OCI-LY7 (cell line): ENCODE measurements around the gene SMIM22.

Experiments
- CTCF ChIP-seq: fragments of 200-600 bp; sonication (generic); conservative IDR thresholded peaks from 2 replicates; pipeline ENCODE4 v1.5.1; 2014; ENCODE audit warnings: mild to moderate bottlenecking, antibody characterized with exemption, low read length, moderate library complexity, mixed read lengths
- EZH2phosphoT487 ChIP-seq: fragments of 200-600 bp; sonication (generic); IDR thresholded peaks from 2 replicates; pipeline ENCODE4 v1.6.1; 2018; ENCODE audit warnings: low read depth, borderline replicate concordance, mild to moderate bottlenecking, mixed run types, antibody characterized with exemption, low read length, moderate library complexity, mixed read lengths

GRCh38 chr16:4777339-4778049, 17.7 kb upstream of the SMIM22 start:
- no peak for TF ChIP-seq CTCF
- TF ChIP-seq EZH2phosphoT487 = no peak
